HepG2 (cell line): Measurements from ENCODE around the gene TAGLN2. TPM values are rescaled to one million over a fixed set of nuclear protein-coding genes. Genes with fewer than 3 reads are reported as not detected.
A peak's percentile ranks its signal among the peaks of the same experiment; 100 is the strongest.

Experiments
- ATAC-seq: fragments of 200-7000 bp; cut with Tn5 transposase; 3 replicates; pipeline ENCODE4 v1.9.1; 2020; ENCODE audit warnings: mild to moderate bottlenecking, moderate library complexity
- BruUV-seq: library from RNA; stranded (reverse); fragments of 400-500 nt; replicated peaks from 2 replicates; lab custom pipeline; 2021; lab: Mats Ljungman, UMichigan
- CTCF ChIA-PET: fragments of 300-600 bp; formaldehyde crosslinking; extraction: SDS; loops from one replicate; lab custom pipeline; 2021; ENCODE audit warnings: low total read pairs, inconsistent platforms, low intra/inter-chr PET ratio; lab: Yijun Ruan, JAX
- POLR2A ChIA-PET: fragments of 350-600 bp; sonication (Branson Sonifier 250); formaldehyde crosslinking; loops from one replicate; lab custom pipeline; 2020; ENCODE audit warnings: antibody characterized with exemption, inconsistent platforms; lab: Yijun Ruan, JAX
- DNase-seq: peaks from one replicate; pipeline ENCODE4 v3.0.0-alpha.2; 2015; ENCODE audit warnings: low spot score
- FAIRE-seq: peaks from 3 replicates; lab custom pipeline; 2011; peaks lifted over from hg19 to GRCh38; lab: Jason Lieb, UNC
- H2AFZ ChIP-seq: one replicate; pipeline ENCODE4 v1.6.1; 2011; ENCODE audit warnings: low read length, inconsistent platforms
- H3K27ac ChIP-seq: fragments of 300-600 bp; 3 replicates; pipeline ENCODE4 v1.8.0; 2011; ENCODE audit warnings: mixed run types, mild to moderate bottlenecking, mixed read lengths, low read length, inconsistent platforms; ENCODE audit not compliant: insufficient read depth; ENCODE audit errors: extremely low read length
- H3K27me3 ChIP-seq, 2 experiments: fragments of 200-600 bp in 1 of 2; 2 replicates in 1 of 2; 3 replicates in 1 of 2; pipeline versions ENCODE4 v1.6.0 to v1.8.0; 2011; ENCODE audit warnings: low read length in 2 of 2, mild to moderate bottlenecking in 2 of 2, moderate library complexity in 2 of 2, inconsistent platforms in 1 of 2; ENCODE audit not compliant: insufficient read depth in 2 of 2, control insufficient read depth in 1 of 2
- H3K36me3 ChIP-seq, 2 experiments: fragments of 200-600 bp in 1 of 2; replicated peaks in 1 of 2; 2 replicates in 1 of 2; 3 replicates in 1 of 2; pipeline versions ENCODE4 v1.5.1 to v1.8.0; 2011; ENCODE audit warnings: low read length in 2 of 2, inconsistent platforms in 1 of 2; ENCODE audit not compliant: insufficient read depth in 2 of 2, control insufficient read depth in 1 of 2
- H3K4me1 ChIP-seq: 2 replicates; pipeline ENCODE4 v1.5.1; 2012; ENCODE audit warnings: low read length, inconsistent platforms; ENCODE audit not compliant: insufficient read depth
- H3K4me2 ChIP-seq: 2 replicates; pipeline ENCODE4 v1.6.0; 2011; ENCODE audit warnings: low read depth, low read length, inconsistent platforms
- H3K4me3 ChIP-seq, 3 experiments: fragments of 200-600 bp in 1 of 3; sonication (generic), shearing (Covaris generic) in 1 of 3; replicated peaks in 1 of 3; 2 replicates each; pipeline ENCODE4 v1.5.1; 2011 to 2016; ENCODE audit warnings: low read length in 3 of 3, inconsistent platforms in 2 of 3, low read depth in 2 of 3, mild to moderate bottlenecking in 2 of 3, control low read depth in 1 of 3, mixed read lengths in 1 of 3; ENCODE audit not compliant: insufficient read depth in 1 of 3
- H3K79me2 ChIP-seq: one replicate; pipeline ENCODE4 v1.6.1; 2011; ENCODE audit warnings: low read length, inconsistent platforms; ENCODE audit not compliant: insufficient read depth
- H3K9ac ChIP-seq: 2 replicates; pipeline ENCODE4 v1.6.0; 2011; ENCODE audit warnings: mild to moderate bottlenecking, low read depth, low read length, inconsistent platforms; ENCODE audit not compliant: insufficient read depth
- H3K9me3 ChIP-seq: 2 replicates; pipeline ENCODE4 v1.5.1; 2012; ENCODE audit warnings: mild to moderate bottlenecking, low read length
- H4K20me1 ChIP-seq: 2 replicates; pipeline ENCODE4 v1.6.0; 2011; ENCODE audit warnings: inconsistent platforms, mild to moderate bottlenecking, low read length, moderate library complexity; ENCODE audit not compliant: insufficient read depth
- ATF6 ChIP-seq: sonication (generic); formaldehyde crosslinking; conservative IDR thresholded peaks from 2 replicates; pipeline ENCODE4 v1.4.0; 2020; ENCODE audit warnings: missing genetic modification reagents
- BHLHE40 ChIP-seq: IDR thresholded peaks from 2 replicates; pipeline ENCODE4 v1.6.1; 2011; ENCODE audit warnings: low read length, improper control_type of control experiment
- ETS1 ChIP-seq: sonication (generic); formaldehyde crosslinking; IDR thresholded peaks from 2 replicates; pipeline ENCODE4 v1.4.0; 2020; ENCODE audit warnings: missing genetic modification reagents
- IKZF1 ChIP-seq: fragments of 450-650 bp; IDR thresholded peaks from 2 replicates; pipeline ENCODE4 v1.7.1; 2016
- KDM2A ChIP-seq: sonication (generic); formaldehyde crosslinking; IDR thresholded peaks from 2 replicates; pipeline ENCODE4 v1.4.0; 2020; ENCODE audit warnings: low read depth, missing genetic modification reagents, borderline replicate concordance
- MIER2 ChIP-seq: IDR thresholded peaks from 2 replicates; pipeline ENCODE4 v1.6.1; 2016; ENCODE audit warnings: missing biosample characterization, missing genetic modification reagents
- MIER3 ChIP-seq: IDR thresholded peaks from 2 replicates; pipeline ENCODE4 v1.6.1; 2016; ENCODE audit warnings: missing compliant biosample characterization, borderline replicate concordance
- PHF21A ChIP-seq: sonication (generic); formaldehyde crosslinking; IDR thresholded peaks from 2 replicates; pipeline ENCODE4 v1.5.0; 2020; ENCODE audit warnings: mild to moderate bottlenecking, missing genetic modification reagents
- PITX1 ChIP-seq: sonication (generic); formaldehyde crosslinking; IDR thresholded peaks from 2 replicates; pipeline ENCODE4 v1.5.1; 2020; ENCODE audit warnings: mild to moderate bottlenecking, missing genetic modification reagents
- RAD21 ChIP-seq: fragments of 450-650 bp; formaldehyde crosslinking; IDR thresholded peaks from 2 replicates; pipeline ENCODE4 v1.5.0; 2020; ENCODE audit warnings: mild to moderate bottlenecking
- SP4 ChIP-seq: sonication (generic); formaldehyde crosslinking; IDR thresholded peaks from 2 replicates; pipeline ENCODE4 v1.8.1; 2023; ENCODE audit warnings: mild to moderate bottlenecking, missing genetic modification reagents
- SRY ChIP-seq: sonication (generic); formaldehyde crosslinking; IDR thresholded peaks from 2 replicates; pipeline ENCODE4 v1.8.0; 2022; ENCODE audit warnings: mild to moderate bottlenecking, missing genetic modification reagents
- TAF15 ChIP-seq: fragments of 200-400 bp; formaldehyde crosslinking; IDR thresholded peaks from one replicate; pipeline ENCODE4 v1.6.1; 2018; ENCODE audit warnings: mild to moderate bottlenecking, low read depth, low read length; ENCODE audit not compliant: poor library complexity, severe bottlenecking
- ZEB1 ChIP-seq: IDR thresholded peaks from 2 replicates; pipeline ENCODE4 v1.6.1; 2012; ENCODE audit warnings: mild to moderate bottlenecking, low read depth, inconsistent platforms; ENCODE audit not compliant: insufficient replicate concordance
- ZIK1 ChIP-seq: sonication (generic); formaldehyde crosslinking; IDR thresholded peaks from 2 replicates; pipeline ENCODE4 v1.5.0; 2020; ENCODE audit warnings: mild to moderate bottlenecking, low read depth, missing genetic modification reagents, borderline replicate concordance
- ZNF280D ChIP-seq: sonication (generic); formaldehyde crosslinking; IDR thresholded peaks from 2 replicates; pipeline ENCODE4 v1.5.1; 2020; ENCODE audit warnings: mild to moderate bottlenecking, missing genetic modification reagents
- ZNF350 ChIP-seq: sonication (generic); formaldehyde crosslinking; IDR thresholded peaks from 2 replicates; pipeline ENCODE4 v1.4.0; 2020; ENCODE audit warnings: mild to moderate bottlenecking, low read depth, missing genetic modification reagents, borderline replicate concordance
- ZNF441 ChIP-seq: sonication (generic); formaldehyde crosslinking; IDR thresholded peaks from 2 replicates; pipeline ENCODE4 v1.7.0; 2021; ENCODE audit warnings: missing genetic modification reagents, borderline replicate concordance
- WGBS: methylation state at CpG from one replicate; pipeline ENCODE4 v1.1.6; 2017; ENCODE audit warnings: low lambda C conversion rate; 5-methylcytosine and 5-hydroxymethylcytosine counted together
- in situ Hi-C: cut with HindIII; loops from 2 replicates; pipeline ENCODE4 v1.10.0; 2017; ENCODE audit warnings: low pct_unique_long_range_greater_than_20kb; ENCODE audit not compliant: extremely low pct_ligation_motif_present
- intact Hi-C: fragments of 100-400 bp; cut with micrococcal nuclease; formaldehyde crosslinking; loops from one replicate; pipeline ENCODE4 v1.10.0; 2022; ENCODE audit not compliant: unreplicated experiment
- polyA plus RNA-seq, 8 experiments: library from polyadenylated mRNA; depleted of rRNA in 3 of 8; stranded (reverse) in 7 of 8; unstranded in 1 of 8; fragments of >200 nt; fragmentation: Illumina TruSeq in 4 of 8; extraction: Trizol in 4 of 8; gene quantifications; 2 replicates each; pipeline versions ENCODE4 v1.2.1 to v1.2.3, GENCODE V29; 2011 to 2016; ENCODE audit warnings: low read depth in 4 of 8, missing spikeins in 1 of 8, mixed read lengths in 1 of 8; ENCODE audit not compliant: insufficient read depth in 1 of 8
- total RNA-seq, 5 experiments: library from RNA; depleted of rRNA; stranded (reverse); fragments of >200 nt; fragmentation: Illumina TruSeq; extraction: Trizol; gene quantifications; 2 replicates each; pipeline ENCODE4 v1.2.3, GENCODE V29; 2016; ENCODE audit warnings: low read depth in 1 of 5

The TAGLN2 gene
- total and polyA plus RNA-seq, 2 of the 13 experiments (the other 11 are each of a cell fraction or from before 2014, with no cell fraction given): 6.7 to 17.2 TPM

GRCh38 chr1:159936273-159936904 is 11.1 kb upstream of the TAGLN2 start:
- no peak overlapping the region for H2AFZ ChIP-seq
- no peaks in the 10 kb centered on the region for H3K9me3 ChIP-seq
- H3K27ac ChIP-seq: no peak overlapping the region
- no peak overlapping the region for H3K4me3 ChIP-seq
- ChIA-PET POLR2A (no interaction called here), CTCF (interaction anchor here (1.2 to 2.4 kb wide), 3 partner anchors 44 to 142 kb away, joined by 3 to 57 read pairs (median 6); no protein-coding TSS in a partner anchor)
- no peaks in the 10 kb centered on the region for H3K36me3 ChIP-seq
- no TSS peak for BruUV-seq
- no peak overlapping the region for H3K9ac ChIP-seq
- H4K20me1 ChIP-seq: no peaks in the 10 kb centered on the region
- FAIRE-seq (peak; percentile 63), DNase-seq (peak; percentile 30), ATAC-seq (peak; percentile 87)
- H3K4me2 ChIP-seq: no peak overlapping the region
- H3K27me3 ChIP-seq: peaks cover 13 to 51% of the 10 kb centered on the region in 2 experiments; a peak in 4 of 5 replicates
- intact Hi-C loops: loop anchor here (1.0 to 5.0 kb wide), 3 partner anchors 71 to 141 kb away; no protein-coding TSS in a partner anchor
- H3K4me1 ChIP-seq: peaks cover 13% of the 10 kb centered on the region
- H3K79me2 ChIP-seq: no peaks in the 10 kb centered on the region
- in situ Hi-C loops: loop anchor here (5.0 kb wide), 2 partner anchors 71 to 146 kb away; partner anchors contain the start of gene KCNJ9
- 51% methylated on average over 6 of the region's 16 CpGs for WGBS
- TF ChIP-seq ATF6: no peak
- no peak for TF ChIP-seq ZNF441 (CRISPR knock-in tag)
- peak; percentile 41; the same call in 1 of the 2 replicates for TF ChIP-seq ZNF350 (CRISPR knock-in tag)
- TF ChIP-seq SP4 (CRISPR knock-in tag): 0 out of 2 replicates have a peak, but pooled peaks have one; percentile 47
- TF ChIP-seq ETS1 (CRISPR knock-in tag): no peak
- no peak for TF ChIP-seq IKZF1
- TF ChIP-seq RAD21 (CRISPR knock-in tag): peak; percentile 95
- 0 out of 2 replicates have a peak, but pooled peaks have one; percentile 59 for TF ChIP-seq ZIK1 (CRISPR knock-in tag)
- no peak for TF ChIP-seq MIER3
- peak; percentile 30; the same call in 1 of the 2 replicates for TF ChIP-seq SRY
- no peak for TF ChIP-seq PHF21A (CRISPR knock-in tag)
- TF ChIP-seq PITX1 (CRISPR knock-in tag): peak; percentile 41; the same call in 1 of the 2 replicates
- TF ChIP-seq KDM2A (CRISPR knock-in tag): peak; percentile 42; the same call in 1 of the 2 replicates
- no peak for TF ChIP-seq ZEB1
- TF ChIP-seq BHLHE40: 0 out of 2 replicates have a peak, but pooled peaks have one; percentile 10
- 0 out of 2 replicates have a peak, but pooled peaks have one; percentile 30 for TF ChIP-seq ZNF280D (CRISPR knock-in tag)
- TF ChIP-seq TAF15: peak; percentile 62
- 0 out of 2 replicates have a peak, but pooled peaks have one; percentile 22 for TF ChIP-seq MIER2 (CRISPR knock-in tag)
